ENCODE data around the gene SLIT3. TPM values are rescaled to one million over a fixed set of nuclear protein-coding genes. Genes with fewer than 3 reads are reported as not detected.

SLIT3 gene
- total RNA-seq, 1 donor from 2014 or later = 52.8 TPM

DNA sequence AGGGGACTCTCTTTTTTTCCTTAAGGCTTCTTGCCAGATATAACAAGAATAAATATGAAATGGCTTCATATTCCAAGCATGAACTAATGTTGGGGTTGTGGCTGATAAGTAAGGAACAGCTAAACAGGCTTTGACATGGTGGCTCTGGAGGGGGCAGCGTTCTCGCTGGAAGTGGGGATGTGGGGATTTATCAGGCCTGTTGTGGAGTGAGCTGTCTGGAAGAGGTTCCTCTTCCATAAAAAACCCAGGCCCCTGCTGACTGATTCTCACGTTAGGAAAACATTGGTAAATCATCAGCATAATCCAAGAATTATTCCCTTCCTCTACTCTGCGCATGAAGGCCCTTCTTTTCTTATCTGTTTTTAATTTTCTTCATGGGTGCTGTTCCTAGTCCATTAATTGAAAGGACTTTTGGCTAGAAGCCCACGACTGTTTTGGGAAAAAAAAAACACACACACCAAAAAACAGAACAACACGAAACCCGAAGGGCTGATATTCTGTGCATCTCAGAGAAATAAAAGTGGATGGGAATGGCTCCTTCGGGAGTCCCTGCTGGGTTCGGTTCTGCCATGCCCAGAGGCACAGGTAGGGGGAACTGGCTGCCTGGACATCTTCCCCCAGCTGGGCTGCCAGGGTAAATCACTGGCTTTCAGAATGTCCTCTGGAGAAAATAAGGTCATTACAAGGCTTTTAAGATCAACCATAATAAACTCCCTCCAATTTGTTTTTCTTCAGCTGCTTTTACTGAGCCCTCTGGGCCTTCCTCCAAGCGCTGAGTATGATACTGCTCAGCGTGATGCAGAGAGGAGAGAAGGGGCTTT, 297.0 kb downstream of the SLIT3 start:
- H3K9me3 ChIP-seq = no peaks in the 10 kb centered on the region
- H3K27me3 ChIP-seq = no peaks in the 10 kb centered on the region
- H3K27ac ChIP-seq = peak overlapping the region; percentile 49
- TF ChIP-seq CTCF (IDR thresholded peaks at IDR 0.05) (no peak), POLR2A (IDR thresholded peaks at IDR 0.05) (no peak), POLR2AphosphoS5 (IDR thresholded peaks at IDR 0.05; ENCODE audit: insufficient read depth in 1 of 2, low read depth in 1 of 2) (no peak)
- H3K4me3 ChIP-seq = no peak overlapping the region
- intact Hi-C loops (cut with DNase I) = no loop called here
- H3K4me1 ChIP-seq = peaks cover 28% of the 10 kb centered on the region
- no peak for DNase-seq (ENCODE audit: extremely low spot score in 2 of 2)
- H3K36me3 ChIP-seq = no peaks in the 10 kb centered on the region

DNA sequence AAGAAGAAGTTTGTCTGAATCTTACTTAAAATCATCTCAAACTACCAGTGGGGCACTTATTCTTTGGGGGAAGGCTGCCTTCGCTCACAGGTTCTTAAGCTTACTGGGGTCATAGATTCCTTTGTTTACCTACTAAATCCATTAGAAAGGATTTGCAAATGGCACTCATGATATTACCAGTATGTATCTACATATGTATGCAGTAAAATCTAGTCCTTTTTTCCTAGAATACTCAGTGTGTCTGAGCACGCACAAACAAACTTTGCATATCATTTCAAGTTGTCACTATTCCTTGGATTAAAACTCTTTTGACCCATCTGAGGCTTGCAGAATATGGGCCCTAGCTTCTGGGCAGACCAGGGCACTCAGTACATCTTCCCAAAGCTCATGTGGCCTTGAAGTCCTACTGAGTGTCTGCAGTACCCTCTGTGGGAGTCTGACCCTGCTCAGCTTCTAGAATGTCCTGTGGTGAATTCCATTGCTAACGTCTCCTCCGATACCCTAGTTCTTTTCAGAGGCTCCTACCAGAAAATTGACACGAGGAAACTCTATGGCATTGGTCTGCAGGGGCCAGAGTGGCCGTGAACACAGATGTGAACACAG, 297.9 kb downstream of the SLIT3 start:
- TF ChIP-seq POLR2AphosphoS5 (IDR thresholded peaks at IDR 0.05; ENCODE audit: insufficient read depth in 1 of 2, low read depth in 1 of 2) = no peak
- no peak for TF ChIP-seq CTCF (IDR thresholded peaks at IDR 0.05)
- no peak for TF ChIP-seq POLR2A (IDR thresholded peaks at IDR 0.05)
- H3K9me3 ChIP-seq = no peaks in the 10 kb centered on the region
- intact Hi-C loops (cut with DNase I) = no loop called here

GRCh38 chr5:169001394-169001793, 299.5 kb downstream of the SLIT3 start:
- Histone ChIP-seq H3K36me3 (no peaks in the 10 kb centered on the region), H3K4me1 (peaks cover 9% of the 10 kb centered on the region), H3K27ac (no peak overlapping the region), H3K4me3 (no peak overlapping the region), H3K27me3 (no peaks in the 10 kb centered on the region), H3K9me3 (no peaks in the 10 kb centered on the region)
- intact Hi-C loops (cut with DNase I) = no loop called here
- no peak for TF ChIP-seq CTCF (IDR thresholded peaks at IDR 0.05)
- no peak for TF ChIP-seq POLR2A (IDR thresholded peaks at IDR 0.05)
- no peak for TF ChIP-seq POLR2AphosphoS5 (IDR thresholded peaks at IDR 0.05; ENCODE audit: insufficient read depth in 1 of 2, low read depth in 1 of 2)
- no peak for DNase-seq (ENCODE audit: extremely low spot score in 2 of 2)

More for the DNA sequence above, 297.9 kb downstream of the SLIT3 start:
- Histone ChIP-seq H3K27me3 (no peaks in the 10 kb centered on the region), H3K4me1 (peaks cover 20% of the 10 kb centered on the region), H3K36me3 (no peaks in the 10 kb centered on the region), H3K27ac (peak overlapping the region; percentile 49), H3K4me3 (no peak overlapping the region)
- DNase-seq (ENCODE audit: extremely low spot score in 2 of 2) = no peak

- Histone ChIP-seq H3K27me3 (no peaks in the 10 kb centered on the region), H3K27ac (no peak overlapping the region), H3K4me1 (no peaks in the 10 kb centered on the region), H3K36me3 (no peaks in the 10 kb centered on the region), H3K4me3 (no peak overlapping the region), H3K9me3 (no peaks in the 10 kb centered on the region)
- no peak for DNase-seq (ENCODE audit: extremely low spot score in 2 of 2)
- intact Hi-C loops (cut with DNase I) = no loop called here
- TF ChIP-seq POLR2AphosphoS5 (IDR thresholded peaks at IDR 0.05; ENCODE audit: insufficient read depth in 1 of 2, low read depth in 1 of 2) (no peak), CTCF (IDR thresholded peaks at IDR 0.05) (no peak), POLR2A (IDR thresholded peaks at IDR 0.05) (no peak)
Observed at GRCh38 chr5:168995024-168995423, 305.9 kb downstream of the SLIT3 start.

DNA sequence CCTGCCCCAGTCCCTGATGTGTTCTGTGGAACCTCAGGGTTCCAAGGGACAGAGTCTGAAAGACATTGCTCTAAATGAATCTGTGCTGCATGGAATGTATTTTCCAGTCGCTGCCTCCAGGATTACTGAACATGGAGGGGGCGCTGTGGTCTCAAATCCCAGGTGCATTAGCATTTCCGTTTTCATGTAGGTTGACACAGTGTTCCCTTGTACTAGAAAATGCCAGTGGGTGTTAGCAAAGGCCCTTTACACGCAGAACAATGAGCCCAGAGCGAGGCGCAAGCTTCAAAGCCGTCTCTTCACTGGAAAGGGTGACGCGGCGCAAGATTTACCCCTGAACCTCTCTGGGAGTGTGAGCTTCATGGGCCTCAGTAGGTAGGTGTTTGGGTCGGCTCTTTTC, 308.3 kb downstream of the SLIT3 start:
- no peak overlapping the region for H3K4me3 ChIP-seq
- no peak overlapping the region for H3K27ac ChIP-seq
- H3K27me3 ChIP-seq = no peaks in the 10 kb centered on the region
- no peaks in the 10 kb centered on the region for H3K36me3 ChIP-seq
- TF ChIP-seq POLR2AphosphoS5 (IDR thresholded peaks at IDR 0.05; ENCODE audit: insufficient read depth in 1 of 2, low read depth in 1 of 2) (no peak), POLR2A (IDR thresholded peaks at IDR 0.05) (no peak), CTCF (IDR thresholded peaks at IDR 0.05) (no peak)
- no peak for DNase-seq (ENCODE audit: extremely low spot score in 2 of 2)
- no peaks in the 10 kb centered on the region for H3K9me3 ChIP-seq
- H3K4me1 ChIP-seq = no peaks in the 10 kb centered on the region
- intact Hi-C loops (cut with DNase I) = no loop called here
